Forelimb muscle (tissue), 1 donor: Measurements from ENCODE around the gene UTP4. TPM values are rescaled to one million over a fixed set of nuclear protein-coding genes. Genes with fewer than 3 reads are reported as not detected.
A peak's percentile ranks its signal among the peaks of the same experiment; 100 is the strongest.
"Not testable (repeated sequence)": the region's sequence is repeated elsewhere in the genome, so short reads cannot be mapped to it uniquely, and the experiment has no call there.

Source experiments
- DNase-seq: peaks from one replicate; pipeline ENCODE4 v3.0.0-alpha.2; 2013; ENCODE audit warnings: low read depth
- polyA plus RNA-seq: library from polyadenylated mRNA; unstranded; fragments of 120-200 nt; gene quantifications from one replicate; pipeline ENCODE4 v1.2.1, GENCODE V29; 2013; ENCODE audit not compliant: insufficient read length

UTP4 gene
- polyA plus RNA-seq, 1 donor = 33.7 TPM

DNA sequence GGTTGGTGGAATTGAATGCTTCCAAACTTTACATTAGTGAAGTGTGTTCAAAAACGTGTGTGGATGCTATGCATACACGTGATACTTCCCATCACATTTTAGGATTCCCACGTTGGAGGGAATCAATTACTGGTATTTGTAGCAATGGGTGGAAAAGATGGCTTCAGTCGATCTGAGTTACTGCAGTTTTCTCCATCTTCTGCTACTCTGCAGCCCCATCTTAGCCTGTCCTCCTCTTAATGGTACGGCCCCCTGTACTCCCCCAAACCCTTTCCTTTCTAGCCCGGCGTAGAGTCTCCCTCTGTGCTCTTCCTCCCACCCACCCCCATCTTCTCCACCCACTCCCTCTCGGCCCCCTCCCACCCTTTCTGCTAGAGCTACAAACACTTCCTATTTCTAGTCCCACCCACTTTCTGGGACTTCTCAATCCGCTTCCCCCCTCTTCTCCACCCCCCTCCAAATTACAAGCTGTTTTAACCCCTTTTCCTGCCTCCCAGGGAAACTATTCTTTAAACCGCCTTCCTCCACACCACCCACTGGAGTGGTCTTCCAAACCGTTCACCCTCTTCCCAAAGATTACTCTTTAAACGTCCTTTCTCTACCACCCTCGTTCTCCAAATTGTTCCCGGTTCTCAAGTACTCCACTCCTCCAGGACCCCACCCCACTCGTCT lies 1.1 kb upstream of the UTP4 start:
- DNase-seq = no peak

DNA sequence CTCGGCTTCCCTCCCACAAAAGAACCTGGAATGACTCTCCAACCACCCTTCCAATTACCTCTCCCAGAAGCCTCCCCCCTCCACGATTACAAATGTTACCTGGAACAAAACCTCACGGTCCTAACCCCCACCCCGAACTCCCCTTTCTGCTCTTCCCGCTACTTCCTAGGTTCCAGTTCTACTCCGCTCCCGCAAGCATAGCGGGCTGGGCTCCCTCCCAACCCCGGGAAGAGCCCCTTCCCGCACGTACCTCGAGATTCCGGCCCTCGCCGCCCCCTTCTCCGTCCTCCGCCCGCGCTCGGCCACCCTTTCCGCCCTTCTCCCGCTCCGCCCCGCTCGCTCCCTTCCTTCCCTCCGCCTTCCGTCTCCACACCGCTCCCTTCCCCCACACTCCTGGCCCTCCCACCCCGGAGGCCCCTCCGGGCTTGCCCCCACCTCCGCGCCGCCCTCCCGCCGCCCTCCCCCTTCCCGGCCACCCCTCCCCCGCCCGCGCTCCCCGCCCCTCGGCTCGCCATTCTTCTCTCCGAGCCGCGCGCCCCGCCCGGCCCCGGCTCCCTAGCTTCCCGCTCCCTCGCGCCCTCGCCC lies 518 bp upstream of the UTP4 start:
- DNase-seq = peak; percentile 41

DNA sequence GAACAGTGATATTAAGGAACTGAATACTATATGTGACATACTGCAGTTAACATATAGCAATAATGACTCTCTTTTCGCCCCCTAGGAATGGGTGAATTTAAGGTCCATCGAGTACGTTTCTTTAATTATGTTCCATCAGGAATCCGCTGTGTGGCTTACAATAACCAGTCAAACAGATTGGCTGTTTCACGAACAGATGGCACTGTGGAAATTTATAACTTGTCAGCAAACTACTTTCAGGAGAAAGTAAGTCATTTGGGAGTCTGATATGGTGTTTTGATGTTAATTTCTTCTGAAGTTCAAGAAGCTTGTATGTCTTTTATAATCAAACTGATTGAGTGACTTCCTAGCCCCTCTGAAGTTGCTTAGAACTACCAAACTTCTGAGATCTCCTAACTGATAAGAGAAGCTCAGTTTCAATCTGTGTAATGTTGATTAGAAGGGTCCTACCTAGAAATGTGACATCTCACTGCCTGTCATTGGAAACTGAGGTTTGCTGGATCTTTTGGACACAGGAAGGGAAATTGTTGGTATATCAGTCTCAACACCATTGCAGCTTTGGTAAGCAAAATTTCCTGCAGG lies 1.0 kb downstream of the UTP4 start:
- no peak for DNase-seq

DNA sequence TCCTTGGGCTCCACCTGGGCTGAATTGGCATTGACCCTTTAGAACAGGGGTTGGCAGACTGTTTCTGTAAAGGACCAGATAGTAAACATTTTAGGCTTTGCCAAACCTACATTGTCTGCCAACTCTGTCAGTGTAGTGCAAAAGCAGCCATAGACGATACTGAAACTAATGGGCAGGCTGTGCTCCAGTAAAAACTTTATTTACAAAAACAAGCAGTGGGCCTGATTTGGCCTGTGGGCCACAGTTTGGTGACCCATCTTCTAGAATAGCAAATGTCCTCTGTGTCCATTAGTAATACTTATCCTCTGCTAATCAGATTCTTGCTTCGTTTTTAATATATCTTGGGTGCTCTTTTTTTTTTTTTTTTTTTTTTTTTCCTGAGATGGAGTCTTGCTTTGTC lies 6.2 kb downstream of the UTP4 start:
- DNase-seq = no peak

DNA sequence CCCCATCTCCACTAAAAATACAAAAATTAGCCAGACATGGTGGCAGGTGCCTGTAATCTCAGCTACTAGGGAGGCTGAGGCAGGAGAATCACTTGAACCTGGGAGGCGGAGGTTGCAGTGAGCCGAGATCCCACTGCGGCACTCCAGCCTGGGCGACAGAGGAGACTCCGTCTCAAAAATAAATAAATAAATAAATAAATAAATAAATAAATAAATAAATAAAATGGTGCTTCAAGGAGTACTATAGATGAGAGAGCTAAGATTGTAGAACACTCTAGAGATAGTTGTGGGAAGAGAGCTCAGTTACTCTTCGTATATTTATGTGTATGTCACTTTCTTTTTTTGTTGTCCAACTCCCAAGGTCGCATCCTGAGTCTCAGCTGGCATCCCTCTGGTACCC lies 7.0 kb downstream of the UTP4 start:
- not testable (repeated sequence) for DNase-seq

DNA sequence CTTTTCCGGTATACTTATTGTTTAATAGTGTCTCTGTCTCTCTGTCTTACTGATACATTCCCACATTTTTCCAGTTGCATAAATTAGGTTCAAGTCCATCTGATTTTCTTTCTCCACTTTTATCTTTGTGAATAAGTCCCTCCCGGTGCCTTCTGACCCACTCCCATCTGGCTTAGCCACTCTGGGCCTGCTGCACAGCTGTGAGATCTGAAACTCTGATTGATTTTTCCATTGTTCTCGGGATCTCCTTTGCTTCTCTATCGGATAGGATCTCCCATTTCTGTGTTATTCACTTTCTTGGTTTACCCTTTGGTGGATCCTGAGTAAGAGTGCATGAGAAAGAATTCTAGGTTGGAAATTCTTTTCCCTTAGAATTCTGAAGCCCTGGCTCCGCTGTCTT lies 8.6 kb downstream of the UTP4 start:
- DNase-seq = no peak

DNA sequence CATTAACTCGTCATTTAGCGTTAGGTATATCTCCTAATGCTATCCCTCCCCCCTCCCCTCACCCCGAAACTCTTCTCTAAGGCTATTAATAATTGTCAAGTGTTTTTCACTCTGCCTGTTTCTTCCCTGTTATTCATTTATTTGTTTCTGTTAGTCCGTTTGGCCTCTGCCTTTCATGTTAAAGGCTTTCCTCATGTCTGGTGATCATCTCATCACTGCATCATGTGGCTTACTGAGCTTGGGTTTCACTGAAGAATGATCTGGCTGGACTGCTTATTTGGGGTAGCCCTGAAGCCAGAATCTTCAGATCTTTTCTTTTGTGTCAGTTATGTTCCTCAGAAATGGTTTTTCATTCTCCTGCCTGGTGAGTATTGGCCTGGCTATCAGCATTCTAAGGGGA lies 9.5 kb downstream of the UTP4 start:
- no peak for DNase-seq

DNA sequence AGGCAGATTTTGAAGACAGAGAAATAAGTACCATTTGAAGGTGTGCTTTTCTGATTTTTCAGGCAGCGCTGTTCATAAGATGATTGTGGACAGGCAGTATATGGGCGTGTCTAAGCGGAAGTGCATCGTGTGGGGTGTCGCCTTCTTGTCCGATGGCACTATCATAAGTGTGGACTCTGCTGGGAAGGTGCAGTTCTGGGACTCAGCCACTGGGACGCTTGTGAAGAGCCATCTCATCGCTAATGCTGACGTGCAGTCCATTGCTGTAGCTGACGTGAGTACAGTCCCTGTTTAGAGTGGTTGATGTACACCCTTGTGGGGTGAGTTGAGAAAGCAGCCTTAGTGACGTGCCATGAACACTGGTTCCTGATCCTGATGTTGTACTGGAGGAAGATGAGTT lies 10.7 kb downstream of the UTP4 start:
- no peak for DNase-seq

DNA sequence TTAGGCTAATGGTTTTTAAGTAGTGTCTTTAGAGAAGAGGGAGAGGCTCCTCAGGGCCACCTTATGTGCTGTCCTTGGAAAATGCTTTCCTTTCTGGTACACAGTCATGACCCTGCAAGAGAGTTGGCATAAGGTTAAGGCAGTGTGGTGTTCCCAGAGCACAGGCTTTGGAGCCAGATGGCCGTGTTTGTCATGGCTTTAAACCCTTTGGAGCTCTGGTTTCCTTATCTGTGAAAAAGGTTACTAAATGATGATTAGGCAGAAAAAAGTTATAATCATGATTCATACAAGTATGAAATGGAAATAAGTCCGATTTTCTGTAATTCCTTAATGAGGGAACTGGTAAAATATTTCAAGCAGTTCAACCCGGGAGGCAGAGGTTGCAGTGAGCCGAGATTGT lies 13.2 kb downstream of the UTP4 start:
- no peak for DNase-seq

DNA sequence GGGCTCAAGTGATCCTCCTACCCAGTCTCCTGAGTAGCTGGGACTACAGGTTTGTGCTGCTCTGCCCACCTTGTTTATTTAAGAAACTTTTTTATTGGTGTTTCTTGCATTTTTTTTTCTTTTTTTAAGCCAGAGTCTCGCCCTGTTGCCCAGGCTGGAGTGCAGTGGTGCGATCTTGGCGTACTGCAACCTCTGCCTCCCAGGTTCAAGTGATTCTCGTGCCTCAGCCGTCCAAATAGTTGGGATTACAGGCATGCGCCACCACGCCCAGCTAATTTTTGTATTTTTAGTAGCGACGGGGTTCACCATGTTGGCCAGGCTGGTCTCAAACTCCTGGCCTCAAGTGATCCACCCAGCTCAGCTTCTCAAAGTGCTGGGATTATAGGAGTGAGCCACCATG lies 17.2 kb downstream of the UTP4 start:
- DNase-seq = not testable (repeated sequence)

DNA sequence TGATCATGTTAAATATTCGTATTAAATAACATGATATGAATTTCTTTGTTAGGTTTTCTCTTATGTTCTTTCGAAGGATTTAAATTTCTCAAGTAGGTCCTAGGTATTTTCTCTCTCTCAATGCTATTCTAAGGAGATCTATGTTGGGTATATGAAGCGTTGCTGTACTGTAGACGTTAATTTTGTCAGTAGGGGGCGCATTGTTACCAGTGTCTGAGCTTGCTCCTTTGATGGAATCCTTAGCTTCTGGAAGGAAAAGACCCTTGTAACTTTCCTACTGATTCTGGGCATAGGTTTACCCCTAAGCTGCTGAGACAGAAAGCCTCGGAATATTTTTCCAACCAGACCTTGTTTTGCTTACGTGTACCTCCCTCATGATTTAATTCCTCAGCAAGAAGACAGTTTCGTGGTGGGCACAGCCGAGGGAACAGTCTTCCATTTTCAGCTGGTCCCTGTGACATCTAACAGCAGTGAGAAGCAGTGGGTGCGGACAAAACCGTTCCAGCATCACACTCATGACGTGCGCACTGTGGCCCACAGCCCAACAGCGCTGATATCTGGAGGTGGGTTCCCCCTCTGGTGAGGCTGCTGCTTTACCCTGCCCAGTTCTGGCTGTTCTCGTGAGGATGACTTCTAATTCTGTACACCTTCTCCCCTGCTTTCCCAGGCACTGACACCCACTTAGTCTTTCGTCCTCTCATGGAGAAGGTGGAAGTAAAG lies 17.9 kb downstream of the UTP4 start:
- DNase-seq = peak; percentile 70

DNA sequence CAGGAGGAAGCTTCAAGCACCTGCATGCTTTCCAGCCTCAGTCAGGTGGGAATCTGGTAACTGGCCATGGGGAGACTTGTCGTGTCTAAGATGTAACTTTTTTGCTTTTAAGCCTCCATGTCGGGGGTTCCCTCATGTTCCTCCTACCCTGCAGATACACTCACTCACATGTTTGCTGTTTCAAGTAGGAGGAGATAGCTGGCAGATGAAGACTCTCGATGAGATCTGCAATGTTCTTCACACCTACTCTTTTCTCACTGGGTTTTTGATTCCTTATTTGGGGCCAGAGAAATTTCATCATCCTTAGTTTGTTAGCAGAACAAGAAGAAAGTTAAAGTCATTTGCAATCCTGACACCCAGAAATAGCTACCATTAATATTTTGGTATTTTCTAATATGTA lies 24.7 kb downstream of the UTP4 start:
- no peak for DNase-seq

DNA sequence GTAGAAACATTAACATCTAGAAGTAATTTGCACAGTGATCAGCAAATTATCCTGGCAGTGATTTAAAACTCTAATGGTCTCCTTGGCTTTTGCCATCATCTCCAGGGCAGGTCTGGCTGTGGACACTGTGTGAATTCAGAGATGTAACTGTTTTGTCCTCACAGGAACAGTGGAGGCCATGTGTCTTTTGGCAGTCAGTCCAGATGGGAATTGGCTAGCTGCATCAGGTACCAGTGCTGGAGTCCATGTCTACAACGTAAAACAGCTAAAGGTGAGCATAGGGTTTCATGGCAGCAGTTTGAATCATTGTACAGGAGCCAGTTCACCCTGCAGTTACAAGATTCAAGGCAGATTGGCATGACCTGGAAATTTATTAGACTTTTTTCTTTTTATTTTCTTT lies 27.7 kb downstream of the UTP4 start:
- DNase-seq = no peak

DNA sequence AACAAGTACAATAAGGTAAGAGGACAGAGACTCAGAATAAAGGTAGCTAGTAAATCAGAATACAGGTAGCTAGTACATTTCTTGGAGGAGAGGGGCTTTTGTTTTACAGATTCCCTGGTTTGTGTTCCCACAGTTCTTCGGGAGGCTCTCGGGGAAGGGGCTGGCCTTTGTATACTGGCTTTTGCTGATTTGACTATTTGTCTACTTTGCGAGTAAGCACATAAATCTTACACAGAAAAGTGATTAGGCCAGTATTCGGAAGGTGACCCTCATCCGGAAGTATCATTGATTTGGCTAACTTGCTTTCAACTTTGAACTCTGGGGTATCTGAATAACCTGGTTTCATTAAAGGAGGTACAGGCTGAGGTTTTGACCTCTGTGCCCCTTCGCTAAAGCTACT lies 33.1 kb downstream of the UTP4 start:
- DNase-seq = no peak

DNA sequence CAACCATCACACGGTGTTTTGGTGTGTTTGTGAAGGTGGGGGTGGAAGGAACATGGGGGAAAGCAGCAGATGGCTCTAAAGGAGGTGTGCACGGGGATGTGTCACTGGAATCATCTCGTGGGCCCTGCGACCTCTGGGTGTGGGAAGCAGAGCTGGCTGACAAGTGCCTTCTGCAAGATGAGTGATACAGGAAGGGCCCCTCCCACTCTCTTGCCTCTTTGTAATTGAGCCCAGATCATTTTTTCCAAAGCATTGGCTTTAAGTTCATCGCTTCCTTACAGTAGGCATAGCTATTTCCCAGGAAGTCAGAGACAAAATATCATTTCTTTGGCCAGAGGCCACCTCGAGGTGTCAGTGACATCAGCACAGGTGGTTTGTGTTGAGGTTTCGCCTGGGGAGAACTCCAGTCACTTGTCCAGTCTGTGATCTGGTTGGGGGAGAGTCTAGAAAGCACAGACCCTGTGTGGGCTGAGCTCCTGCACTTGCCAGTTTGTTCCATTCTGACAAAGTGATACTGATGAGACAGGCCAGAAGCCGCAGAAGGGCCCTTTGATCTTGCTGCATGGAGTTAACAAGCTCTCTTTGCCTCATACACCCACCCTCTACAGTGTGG lies 33.9 kb downstream of the UTP4 start:
- DNase-seq = no peak

DNA sequence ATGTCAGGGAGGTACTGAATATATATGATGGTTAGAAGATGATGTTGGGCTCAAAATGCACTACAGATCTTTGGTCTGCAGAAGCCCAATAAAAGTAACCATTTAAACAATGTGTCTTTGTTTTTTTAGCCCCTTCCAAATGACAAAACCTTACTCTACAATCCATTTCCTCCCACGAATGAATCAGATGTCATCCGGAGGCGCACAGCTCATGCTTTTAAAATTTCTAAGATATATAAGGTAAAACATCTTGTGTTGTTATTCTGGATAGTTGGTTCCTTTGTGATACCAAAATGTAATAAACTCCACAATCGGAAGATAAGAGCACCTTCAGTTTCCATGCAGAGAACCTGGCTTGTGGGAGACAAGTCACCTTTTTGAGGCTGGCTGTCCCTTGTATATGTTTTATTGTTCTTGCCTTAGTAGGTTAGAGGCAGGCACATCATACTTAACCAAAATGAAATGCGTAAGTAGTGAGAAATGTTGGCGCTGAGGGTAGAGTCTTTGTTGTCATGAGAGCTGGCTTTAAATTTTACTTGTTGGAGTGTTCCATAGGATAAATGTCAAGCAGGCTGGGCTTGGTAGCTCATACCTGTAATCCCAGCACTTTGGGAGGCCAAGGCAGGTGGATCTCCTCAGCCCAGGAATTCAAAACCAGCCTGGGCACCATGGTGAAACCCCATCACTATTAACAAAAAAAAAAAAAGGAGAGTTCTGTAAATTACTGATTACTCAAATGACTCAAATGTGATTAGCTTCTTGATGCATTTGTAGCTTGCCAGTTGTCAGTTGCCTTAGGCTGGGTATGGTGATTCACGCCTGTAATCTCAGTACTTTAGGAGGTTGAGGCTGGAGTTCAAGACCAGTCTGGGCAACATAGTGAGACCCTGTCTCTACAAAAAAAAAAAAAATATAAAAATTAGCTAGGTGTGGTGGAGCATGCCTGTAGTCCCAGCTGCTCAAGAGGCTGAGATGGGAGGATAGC lies 34.8 kb downstream of the UTP4 start:
- DNase-seq = no peak

DNA sequence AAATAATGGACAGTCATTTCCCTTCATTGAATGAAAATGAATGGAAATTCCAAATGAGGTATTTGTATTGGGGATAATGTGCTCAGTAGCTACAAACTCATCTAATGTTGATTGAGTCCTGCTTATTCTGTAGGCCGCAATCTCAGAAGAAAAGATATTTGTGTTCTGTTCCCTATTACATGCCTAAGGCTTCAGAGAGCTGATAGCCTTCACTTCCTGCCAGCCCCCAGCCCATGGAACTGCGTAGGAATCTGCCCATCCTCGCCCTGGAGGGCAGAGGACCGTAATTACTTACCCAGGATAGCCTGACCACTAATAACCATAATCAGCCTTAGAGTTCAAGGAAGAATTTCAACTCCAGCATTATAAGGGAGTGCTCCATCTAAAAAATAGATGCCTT lies 36.6 kb downstream of the UTP4 start:
- DNase-seq = no peak

DNA sequence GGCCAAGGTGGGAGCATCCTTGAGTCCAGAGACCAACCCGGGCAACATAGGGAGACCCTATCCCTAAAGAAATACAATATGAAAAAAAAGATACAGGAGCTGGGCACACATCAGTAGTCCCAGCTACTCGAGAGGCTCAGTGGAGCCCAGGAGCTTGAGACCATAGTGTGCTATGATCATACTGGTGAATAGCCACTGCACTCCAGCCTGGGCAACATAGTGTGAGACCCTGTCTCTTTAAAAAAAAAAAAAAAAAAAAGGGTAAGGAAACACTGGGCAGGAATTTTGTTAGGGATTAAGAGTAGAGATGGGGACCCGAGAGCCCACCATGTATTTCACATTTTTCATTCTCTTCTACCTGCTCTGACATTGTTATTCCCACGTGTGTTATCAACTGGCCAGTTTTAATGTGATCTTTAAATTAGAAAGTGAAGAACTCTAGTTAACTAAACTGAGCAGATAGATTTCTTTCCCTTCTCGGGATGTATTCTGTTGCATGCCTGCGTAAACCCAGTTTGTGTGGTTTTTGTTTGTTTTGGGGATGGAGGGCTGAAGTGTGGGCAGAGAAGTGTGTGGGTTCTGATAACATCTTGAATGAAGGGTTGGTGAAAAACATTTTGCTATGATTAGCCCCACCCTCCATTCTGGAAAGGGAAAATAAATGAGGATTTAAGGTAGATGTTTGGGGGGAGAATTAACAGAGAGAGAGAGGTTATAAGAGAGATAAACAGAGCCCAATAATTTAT lies 37.3 kb downstream of the UTP4 start:
- no peak for DNase-seq

DNA sequence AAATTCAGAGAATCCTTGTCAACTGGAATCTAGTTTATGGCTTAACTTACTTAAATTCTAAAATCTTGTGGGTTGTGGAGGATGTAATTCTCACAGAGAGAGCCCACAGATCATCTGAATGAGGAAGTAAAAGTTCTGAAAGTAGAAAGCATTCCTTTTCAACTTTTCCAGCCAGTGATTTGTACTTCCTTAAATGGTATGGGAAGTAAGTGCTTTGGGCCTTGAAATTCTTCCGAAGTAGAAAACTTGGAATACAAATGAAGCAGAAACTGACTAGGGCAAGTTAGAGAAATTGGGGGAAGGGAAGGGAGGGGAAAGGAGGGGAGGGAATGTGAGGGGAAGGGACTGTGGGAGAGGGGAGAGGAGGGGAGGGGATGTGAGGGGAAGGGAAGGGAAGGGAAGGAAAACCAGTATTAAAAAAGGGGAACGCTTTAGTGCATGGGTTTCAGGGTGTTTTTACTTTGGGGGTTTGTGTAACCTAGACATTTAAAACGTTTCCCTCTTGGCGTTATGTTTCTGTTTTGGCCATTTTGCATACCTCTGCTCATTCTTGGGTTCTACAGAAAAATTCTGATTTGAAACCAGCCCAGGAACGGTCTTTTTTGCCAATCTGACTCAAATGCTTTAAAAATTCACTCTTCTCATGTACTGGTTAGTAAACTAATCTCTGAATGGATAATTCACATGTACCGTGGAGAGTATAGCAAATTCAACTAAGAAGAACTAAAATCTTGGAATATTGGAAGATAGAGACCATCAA lies 39.1 kb downstream of the UTP4 start:
- DNase-seq = no peak
